Activated T-helper 1 cell treated with anti-CD3 and anti-CD28 coated beads, Interleukin-2, amount 50 U/mL, for 16 hours (primary cell): ENCODE results near the gene JRKL.
"Not testable (repeated sequence)": the region's sequence is repeated elsewhere in the genome, so short reads cannot be mapped to it uniquely, and the experiment has no call there.

Experiments
- DNase-seq, 2 donors: peaks; one replicate each; pipeline ENCODE4 v3.0.0-alpha.2; 2020; ENCODE audit warnings: low read depth in 1 of 2, low spot score in 1 of 2

The JRKL gene

DNA sequence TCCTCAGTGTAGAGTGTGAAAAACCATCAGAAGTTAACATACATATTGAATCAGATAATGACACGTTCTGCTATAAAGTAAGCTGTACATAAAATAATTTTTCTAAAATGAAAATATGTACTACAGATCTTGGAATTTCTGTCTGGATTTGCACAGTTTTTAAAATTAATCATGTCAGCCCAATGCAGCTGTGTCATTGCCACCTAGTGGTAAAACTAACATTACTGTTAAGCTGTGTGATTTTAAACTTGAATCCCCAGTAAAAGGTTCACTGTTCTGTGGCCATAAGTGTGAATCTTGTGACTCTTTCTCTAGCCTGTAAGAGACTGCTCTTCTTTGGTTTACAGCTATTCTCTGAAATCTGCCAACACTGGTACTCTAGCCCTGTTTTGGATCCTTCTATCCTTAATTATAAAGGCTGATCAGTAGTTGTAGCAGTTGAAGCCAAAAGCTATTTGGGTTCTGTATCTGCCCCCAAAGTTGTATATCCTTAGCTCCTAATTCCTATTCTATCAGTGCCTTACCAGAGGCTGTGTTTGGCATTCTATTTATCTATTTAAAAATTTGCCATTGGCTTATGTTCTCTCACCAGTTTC is 4.0 kb downstream of the JRKL start:
- DNase-seq, result no peak

GRCh38 chr11:96394773-96395172 is 5.0 kb downstream of the JRKL start:
- no peak for DNase-seq

DNA sequence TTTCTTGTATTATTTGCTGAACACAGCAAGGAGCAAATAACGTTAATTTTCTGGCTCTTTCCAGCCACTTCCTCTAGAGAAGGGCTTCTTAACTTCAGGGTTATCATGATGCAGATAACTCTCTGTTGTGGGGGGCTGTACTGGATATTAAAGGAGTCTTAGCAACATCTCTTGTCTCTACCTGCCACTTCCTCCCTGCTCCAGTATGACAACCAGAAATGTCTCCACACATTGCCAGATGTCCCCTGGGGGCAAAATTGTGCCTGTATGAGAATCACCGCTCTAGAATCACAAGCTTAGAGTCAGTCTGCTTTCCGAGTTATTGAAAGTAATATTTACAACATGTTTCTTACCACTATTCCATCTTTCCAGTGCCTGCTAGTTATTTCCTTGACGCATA is 6.8 kb downstream of the JRKL start:
- no peak for DNase-seq

DNA sequence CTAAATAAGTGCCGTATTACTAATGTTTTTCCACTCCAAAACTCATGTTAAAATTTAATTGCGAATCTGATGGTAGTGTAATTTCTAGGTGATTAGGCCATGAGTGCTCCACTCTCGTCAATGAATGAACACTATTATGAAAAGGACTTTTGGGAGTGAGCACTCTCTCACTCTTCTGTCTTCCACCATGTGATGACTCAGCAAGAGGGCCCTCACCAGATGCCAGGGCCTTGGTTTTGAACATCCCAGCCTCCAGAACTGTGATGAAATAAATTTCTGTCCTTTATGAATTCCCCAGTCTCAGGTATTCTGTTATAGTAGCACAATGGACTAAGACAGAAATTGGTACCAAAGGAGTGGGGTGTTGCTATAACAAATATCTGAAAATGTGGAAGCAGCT is 8.1 kb downstream of the JRKL start:
- no peak for DNase-seq

DNA sequence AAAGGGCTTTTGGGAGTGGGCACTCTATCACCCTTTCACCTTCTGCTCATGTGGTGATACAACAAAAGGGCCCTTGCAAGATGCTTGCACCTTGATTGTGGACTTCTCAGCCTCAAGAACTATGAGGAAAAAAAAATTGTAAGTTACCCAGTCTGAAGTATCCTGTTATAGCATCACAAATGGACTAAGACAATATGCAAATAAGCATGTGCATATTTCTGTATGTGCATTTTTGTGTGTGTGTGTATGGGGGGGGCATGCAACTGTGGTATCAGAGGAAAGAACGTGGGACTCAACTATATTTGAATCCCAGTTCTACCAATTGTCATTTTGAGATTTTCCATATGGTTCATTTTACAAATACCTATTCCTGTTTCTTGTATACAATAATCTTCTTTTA is 10.9 kb downstream of the JRKL start:
- DNase-seq, result no peak

GRCh38 chr11:96411412-96411811 is 21.6 kb downstream of the JRKL start:
- DNase-seq, result not testable (repeated sequence)

DNA sequence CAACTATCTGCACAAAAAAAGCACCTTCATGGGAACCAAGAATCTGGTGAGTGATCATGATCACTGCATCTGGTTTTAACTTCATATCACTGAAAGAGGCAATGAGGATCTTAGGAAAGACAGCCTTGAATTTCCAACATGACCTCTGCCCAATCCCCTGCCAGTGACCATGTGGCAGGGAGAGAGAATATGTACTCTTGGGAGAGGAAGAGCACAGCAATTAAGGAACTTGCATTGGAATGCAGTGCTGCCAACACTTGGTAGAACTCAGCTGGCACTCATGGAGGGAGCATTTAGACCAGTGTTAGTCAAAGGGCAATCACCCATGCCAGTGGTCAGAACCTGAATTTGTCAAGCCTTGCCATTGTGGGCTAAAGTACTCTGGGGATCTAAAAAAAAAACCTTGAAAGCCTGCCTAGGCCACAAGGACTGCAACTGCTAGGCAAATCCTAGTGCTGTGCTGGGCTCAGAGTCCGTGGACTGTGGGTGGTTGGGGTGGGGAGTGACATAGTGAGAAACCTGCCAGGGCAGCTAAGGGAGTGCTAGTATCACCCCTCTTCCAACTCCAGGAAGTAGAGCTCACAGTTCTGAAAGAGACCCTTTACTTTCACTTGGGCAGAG is 23.1 kb downstream of the JRKL start:
- DNase-seq, result no peak

- DNase-seq, result no peak
These were observed 23.6 kb downstream of the JRKL start for GRCh38 chr11:96413408-96413807.

DNA sequence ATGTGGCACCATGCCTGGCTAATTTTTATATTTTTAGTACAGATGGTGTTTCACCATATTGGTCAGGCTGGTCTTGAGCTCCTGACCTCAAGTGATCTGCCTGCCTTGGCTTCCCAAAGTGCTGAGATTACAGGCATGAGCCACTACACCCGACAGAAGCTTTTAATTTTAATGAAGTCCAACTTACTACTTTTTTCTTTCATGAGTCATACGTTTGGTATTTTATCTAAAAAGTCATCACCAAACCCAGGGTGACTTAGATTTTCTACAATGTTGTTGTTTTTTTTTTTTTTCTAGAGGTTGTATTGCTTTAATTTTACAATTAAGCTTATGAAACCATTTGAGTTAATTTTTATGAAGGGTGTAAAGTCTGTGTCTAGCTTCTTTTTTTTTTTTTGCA is 34.9 kb downstream of the JRKL start:
- no peak for DNase-seq

GRCh38 chr11:96430668-96431067 is 40.9 kb downstream of the JRKL start:
- no peak for DNase-seq

DNA sequence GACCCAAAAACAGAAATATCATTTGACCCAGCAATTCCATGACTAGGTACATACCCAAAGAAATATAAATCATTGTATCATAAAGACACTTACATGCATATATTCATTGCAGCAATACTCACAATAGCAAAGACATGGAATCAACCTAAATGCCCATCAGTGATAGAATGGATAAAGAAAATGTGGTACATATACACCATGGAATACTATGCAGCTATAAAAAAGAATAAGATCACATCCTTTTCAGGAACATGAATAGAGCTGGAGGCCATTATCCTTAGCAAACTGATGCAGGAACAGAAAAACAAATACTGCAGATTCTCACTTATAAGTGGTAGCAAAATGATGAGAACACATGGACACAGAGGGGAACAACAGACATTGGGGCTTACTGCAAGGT is 42.8 kb downstream of the JRKL start:
- not testable (repeated sequence) for DNase-seq
